ENCODE results near the gene OSBPL2. TPM values are rescaled to one million over a fixed set of nuclear protein-coding genes. Genes with fewer than 3 reads are reported as not detected.

The OSBPL2 gene
- total RNA-seq, 1 experiment from 2014 or later: 115 TPM

DNA sequence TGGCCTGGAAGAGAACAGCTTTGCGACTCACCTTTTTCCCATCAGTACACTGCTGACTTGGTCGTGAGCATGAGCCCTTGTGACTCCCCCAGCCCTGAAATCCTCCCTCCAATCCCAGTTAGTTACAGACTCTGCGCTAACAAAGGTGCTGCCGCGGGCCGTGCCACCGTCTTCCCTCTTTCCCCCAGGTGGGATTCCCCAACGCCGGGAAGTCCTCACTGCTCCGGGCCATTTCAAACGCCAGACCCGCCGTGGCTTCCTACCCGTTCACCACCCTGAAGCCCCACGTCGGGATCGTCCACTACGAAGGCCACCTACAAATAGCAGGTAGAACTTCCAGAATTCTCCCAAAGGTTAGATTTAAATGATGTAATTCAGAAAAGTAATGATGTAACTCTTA, 39.4 kb upstream of the OSBPL2 start:
- H3K4me1 Mint-ChIP-seq (ENCODE audit: low read depth, unreplicated experiment): no peaks in the 10 kb centered on the region
- no TSS peak for BruUV-seq (replicated peaks)
- no peak for DNase-seq
- peaks cover 85% of the 10 kb centered on the region for H3K36me3 Mint-ChIP-seq (ENCODE audit: insufficient read depth, unreplicated experiment)
- no peak overlapping the region for H3K4me3 Mint-ChIP-seq (ENCODE audit: low read depth, unreplicated experiment)
- no peak overlapping the region for H3K27ac Mint-ChIP-seq (ENCODE audit: unreplicated experiment)
- CTCF ChIA-PET: no interaction called here
- no peaks in the 10 kb centered on the region for H3K27me3 Mint-ChIP-seq (ENCODE audit: unreplicated experiment)
- intact Hi-C loops (cut with micrococcal nuclease; ENCODE audit: unreplicated experiment): no loop called here
- no peak for TF ChIP-seq CTCF (IDR thresholded peaks at IDR 0.05; ENCODE audit: unreplicated experiment)
- H3K9me3 Mint-ChIP-seq (ENCODE audit: low read depth, unreplicated experiment): no peaks in the 10 kb centered on the region

- TF ChIP-seq CTCF (IDR thresholded peaks at IDR 0.05; ENCODE audit: unreplicated experiment): no peak
- CTCF ChIA-PET: no interaction called here
- BruUV-seq (replicated peaks): no TSS peak
- intact Hi-C loops (cut with micrococcal nuclease; ENCODE audit: unreplicated experiment): no loop called here
- no peak for DNase-seq
- H3K4me3 Mint-ChIP-seq (ENCODE audit: low read depth, unreplicated experiment): no peak overlapping the region
- no peaks in the 10 kb centered on the region for H3K27me3 Mint-ChIP-seq (ENCODE audit: unreplicated experiment)
- no peaks in the 10 kb centered on the region for H3K9me3 Mint-ChIP-seq (ENCODE audit: low read depth, unreplicated experiment)
- H3K36me3 Mint-ChIP-seq (ENCODE audit: insufficient read depth, unreplicated experiment): peaks cover 82% of the 10 kb centered on the region
- H3K27ac Mint-ChIP-seq (ENCODE audit: unreplicated experiment): no peak overlapping the region
- H3K4me1 Mint-ChIP-seq (ENCODE audit: low read depth, unreplicated experiment): no peaks in the 10 kb centered on the region
Observed at GRCh38 chr20:62200491-62201172, 37.7 kb upstream of the OSBPL2 start.

DNA sequence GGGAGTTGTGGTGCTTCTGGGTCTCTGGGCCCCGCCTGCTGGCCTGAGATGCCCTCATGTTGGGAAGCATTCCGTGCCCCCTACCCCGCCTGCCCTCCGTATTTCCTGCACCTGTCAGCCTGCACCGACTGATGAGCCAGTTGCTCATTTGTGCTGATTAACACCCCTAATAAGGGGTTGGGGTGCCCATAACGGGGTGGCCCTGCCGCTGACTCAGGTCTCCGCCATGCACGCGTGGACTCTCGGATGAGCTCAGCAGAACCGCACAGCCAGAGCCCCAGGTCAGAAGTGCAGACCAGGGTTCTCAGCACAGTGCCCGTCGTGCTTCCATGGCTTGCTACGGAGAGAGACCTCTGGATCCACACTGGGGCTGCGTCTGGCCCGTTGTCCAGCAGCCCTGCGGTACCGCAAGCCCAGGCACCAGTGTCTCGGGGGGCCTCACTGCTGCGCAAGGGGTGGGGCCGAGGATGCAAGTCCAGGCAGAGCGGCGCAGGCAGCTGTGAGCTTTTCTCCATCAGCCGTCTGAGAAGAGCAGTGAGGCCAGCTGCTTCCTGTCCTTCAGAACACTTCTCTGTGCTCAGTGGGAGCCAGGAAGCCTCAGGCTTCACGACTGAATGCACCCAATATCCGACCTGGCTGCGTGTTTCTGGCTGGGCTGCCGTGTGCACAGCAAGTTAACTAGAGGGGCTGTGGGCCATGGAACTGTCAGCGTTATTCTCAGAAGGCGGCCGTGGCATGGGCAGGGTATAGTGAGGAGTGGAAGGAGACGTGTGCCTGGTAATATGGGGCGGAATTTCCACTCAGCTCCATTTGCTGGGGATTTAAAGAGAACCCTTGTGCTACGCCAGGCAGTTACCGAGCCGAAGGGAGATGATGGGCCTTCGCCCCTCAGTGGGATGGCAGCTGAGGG, 36.9 kb upstream of the OSBPL2 start:
- TF ChIP-seq CTCF (IDR thresholded peaks at IDR 0.05; ENCODE audit: unreplicated experiment): no peak
- intact Hi-C loops (cut with micrococcal nuclease; ENCODE audit: unreplicated experiment): no loop called here
- H3K27ac Mint-ChIP-seq (ENCODE audit: unreplicated experiment): no peak overlapping the region
- BruUV-seq (replicated peaks): no TSS peak
- no peaks in the 10 kb centered on the region for H3K27me3 Mint-ChIP-seq (ENCODE audit: unreplicated experiment)
- CTCF ChIA-PET: no interaction called here
- no peaks in the 10 kb centered on the region for H3K4me1 Mint-ChIP-seq (ENCODE audit: low read depth, unreplicated experiment)
- no peaks in the 10 kb centered on the region for H3K9me3 Mint-ChIP-seq (ENCODE audit: low read depth, unreplicated experiment)
- peaks cover 82% of the 10 kb centered on the region for H3K36me3 Mint-ChIP-seq (ENCODE audit: insufficient read depth, unreplicated experiment)
- no peak overlapping the region for H3K4me3 Mint-ChIP-seq (ENCODE audit: low read depth, unreplicated experiment)
- DNase-seq: no peak

- Mint-ChIP-seq H3K4me3 (ENCODE audit: low read depth, unreplicated experiment) (no peak overlapping the region), H3K27ac (ENCODE audit: unreplicated experiment) (no peak overlapping the region), H3K36me3 (ENCODE audit: insufficient read depth, unreplicated experiment) (peaks cover 80% of the 10 kb centered on the region), H3K27me3 (ENCODE audit: unreplicated experiment) (no peaks in the 10 kb centered on the region), H3K4me1 (ENCODE audit: low read depth, unreplicated experiment) (no peaks in the 10 kb centered on the region), H3K9me3 (ENCODE audit: low read depth, unreplicated experiment) (no peaks in the 10 kb centered on the region)
- CTCF ChIA-PET: no interaction called here
- no TSS peak for BruUV-seq (replicated peaks)
- TF ChIP-seq CTCF (IDR thresholded peaks at IDR 0.05; ENCODE audit: unreplicated experiment): no peak
- intact Hi-C loops (cut with micrococcal nuclease; ENCODE audit: unreplicated experiment): no loop called here
- DNase-seq: no peak
Observed at GRCh38 chr20:62202083-62202395, 36.3 kb upstream of the OSBPL2 start.

Data from Calu3 (cell line).